NCI-H226 (cell line): ENCODE results near the gene LIMK1.
"Not testable (repeated sequence)": the region's sequence is repeated elsewhere in the genome, so short reads cannot be mapped to it uniquely, and the experiment has no call there.

ENCODE experiments used
- DNase-seq: peaks from one replicate; pipeline ENCODE4 v3.0.0-alpha.2; 2015

LIMK1 gene

DNA sequence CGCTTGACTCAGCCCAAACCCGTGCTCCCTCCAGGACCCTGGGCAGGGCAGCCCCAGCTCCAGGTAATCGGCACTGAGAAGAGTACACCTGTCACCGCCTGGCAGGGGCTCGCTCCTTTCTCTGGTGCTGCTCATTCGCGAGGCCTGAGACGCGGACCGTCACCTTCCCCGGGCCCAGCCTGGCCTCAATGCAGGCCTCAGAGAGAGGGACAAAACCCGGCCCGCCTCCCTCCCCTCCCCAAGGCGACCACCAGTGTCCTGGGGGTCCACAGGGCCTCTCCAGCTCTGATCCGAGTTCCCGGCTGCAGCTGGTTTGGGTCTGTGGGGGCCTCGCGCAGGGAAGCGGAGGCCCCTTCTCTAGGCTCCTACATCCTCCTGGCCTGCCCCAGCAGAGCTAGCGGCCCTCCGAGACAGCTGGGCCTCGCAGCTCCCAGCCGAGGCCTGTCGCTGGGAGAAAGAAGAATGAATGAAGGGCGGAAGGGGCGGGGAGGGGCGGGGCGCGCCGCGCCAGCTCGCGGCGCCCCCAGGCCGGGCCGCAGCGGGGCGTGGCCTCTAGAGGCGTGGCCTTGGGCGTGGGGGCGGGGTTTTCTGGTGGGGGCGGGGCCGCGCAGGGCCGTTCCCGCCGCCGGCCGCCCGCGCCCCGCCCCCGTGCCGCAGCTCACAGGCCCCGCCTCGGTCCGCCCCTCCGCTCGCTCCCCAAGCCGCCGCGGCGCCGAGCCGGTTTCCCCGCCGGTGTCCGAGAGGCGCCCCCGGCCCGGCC, at the start of gene LIMK1:
LIMK1 (plus strand) TSS at position 688 of the 760 bp plus-strand sequence. CDS start 187 bp downstream, outside the sequence.
- DNase-seq: peak; percentile 51

DNA sequence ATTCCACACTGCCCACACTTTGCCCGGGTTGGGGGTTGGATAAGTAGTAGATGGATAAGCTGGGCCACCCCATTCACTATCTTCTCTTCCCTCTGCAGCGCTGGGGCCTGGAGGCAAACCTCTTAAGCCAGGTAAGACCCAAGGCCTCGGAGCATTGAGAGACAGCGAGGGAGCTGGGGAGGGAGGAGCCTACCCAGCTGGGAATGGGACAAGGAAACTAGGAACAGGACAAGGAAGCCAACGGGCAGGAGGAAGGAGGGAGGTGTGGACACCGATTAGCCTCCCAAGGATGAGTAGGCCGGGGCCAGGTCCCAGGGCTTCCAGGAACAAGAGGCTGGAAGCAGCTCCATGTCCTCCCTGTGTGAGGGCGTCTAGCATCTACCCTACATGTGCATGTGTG, 46.0 kb upstream of the LIMK1 start:
- DNase-seq: no peak

DNA sequence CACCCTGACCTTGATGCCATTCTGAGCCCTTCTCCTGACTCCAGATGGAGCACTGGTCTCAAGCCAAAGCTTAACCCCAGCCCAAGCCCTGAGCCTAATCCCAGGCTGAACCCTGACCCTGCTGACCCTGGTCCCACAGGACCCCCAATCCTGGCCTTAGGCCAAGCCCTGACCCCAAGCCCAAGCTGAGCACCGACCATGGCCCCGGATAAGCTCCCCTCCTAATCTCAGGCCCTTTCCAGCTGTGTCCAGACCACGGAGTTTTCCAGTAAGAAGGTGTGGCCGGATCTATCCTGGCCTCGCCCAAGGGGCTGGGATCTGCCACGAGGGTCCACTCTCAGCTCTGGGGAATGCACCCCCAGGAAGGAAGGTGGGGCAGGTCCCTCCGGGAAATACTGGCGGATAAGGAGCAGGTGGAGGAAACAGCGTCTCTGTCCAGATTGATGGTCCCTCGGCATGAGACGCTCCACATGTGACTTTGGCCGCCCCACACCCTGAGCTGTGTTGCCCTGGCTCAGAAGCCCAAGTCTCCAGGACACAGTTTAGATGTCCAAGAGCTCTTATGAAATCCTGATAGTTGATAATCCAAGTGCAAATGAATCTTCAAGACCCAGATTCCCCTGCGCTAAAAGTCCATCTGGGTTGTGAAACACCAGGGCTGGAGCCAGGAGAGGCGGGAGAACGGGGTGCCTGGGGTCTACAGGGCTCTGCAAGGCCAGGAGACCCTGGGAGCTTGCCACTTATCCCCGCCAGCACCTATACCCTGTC, 45.2 kb upstream of the LIMK1 start:
- no peak for DNase-seq

DNA sequence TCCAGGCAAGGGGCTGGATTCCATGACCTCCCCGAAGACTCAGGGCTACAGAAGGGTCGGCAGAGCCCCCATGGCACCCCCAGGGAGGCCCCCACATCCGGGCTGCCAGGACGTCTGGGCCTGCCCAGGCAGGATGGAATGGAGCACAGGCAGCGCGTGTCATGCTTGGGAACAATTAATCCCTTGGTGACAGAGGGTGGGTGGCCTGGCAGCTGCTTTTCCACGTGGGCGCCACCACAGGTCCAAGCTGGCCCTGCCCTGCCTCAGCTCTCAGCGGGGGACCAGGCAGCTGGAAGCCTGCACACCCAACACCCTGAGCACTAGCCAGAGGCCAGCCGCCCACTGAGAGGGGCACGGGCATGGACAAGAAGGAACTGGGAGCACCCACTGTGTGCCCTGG, 44.3 kb upstream of the LIMK1 start:
- DNase-seq: no peak

DNA sequence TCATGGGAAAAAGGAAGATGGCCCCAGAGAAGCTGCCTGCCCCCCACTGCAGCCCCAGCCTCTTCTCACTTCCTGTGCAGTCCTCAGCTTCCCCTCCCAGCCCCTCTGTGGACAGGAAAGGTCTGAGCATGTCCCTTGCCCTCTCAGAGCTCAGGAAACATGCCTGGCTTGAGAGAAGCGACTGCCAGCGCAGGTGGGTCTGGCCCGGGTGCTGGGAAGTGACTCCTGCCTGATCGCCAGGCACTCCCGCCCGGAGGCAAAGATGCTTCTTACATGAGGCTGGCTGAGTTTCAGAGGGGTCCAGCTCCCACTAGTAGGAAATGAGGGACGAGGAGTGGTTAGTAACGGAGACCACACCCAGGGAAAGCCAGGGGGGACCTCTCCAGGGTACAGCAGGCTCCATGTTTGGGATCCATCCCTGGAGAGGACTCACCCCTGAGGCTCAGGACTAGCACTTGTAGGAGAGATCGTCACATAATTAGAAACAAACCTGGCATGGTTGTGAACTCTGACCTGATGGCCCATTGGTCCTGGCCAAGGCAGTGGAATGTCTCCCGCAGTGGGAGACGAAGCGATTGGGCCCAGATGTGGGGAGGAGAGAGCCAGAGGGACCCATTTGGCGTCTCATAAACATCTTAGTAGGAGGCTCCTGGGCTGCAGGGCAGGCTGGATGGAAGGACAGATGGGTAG, 43.4 kb upstream of the LIMK1 start:
- DNase-seq: no peak

DNA sequence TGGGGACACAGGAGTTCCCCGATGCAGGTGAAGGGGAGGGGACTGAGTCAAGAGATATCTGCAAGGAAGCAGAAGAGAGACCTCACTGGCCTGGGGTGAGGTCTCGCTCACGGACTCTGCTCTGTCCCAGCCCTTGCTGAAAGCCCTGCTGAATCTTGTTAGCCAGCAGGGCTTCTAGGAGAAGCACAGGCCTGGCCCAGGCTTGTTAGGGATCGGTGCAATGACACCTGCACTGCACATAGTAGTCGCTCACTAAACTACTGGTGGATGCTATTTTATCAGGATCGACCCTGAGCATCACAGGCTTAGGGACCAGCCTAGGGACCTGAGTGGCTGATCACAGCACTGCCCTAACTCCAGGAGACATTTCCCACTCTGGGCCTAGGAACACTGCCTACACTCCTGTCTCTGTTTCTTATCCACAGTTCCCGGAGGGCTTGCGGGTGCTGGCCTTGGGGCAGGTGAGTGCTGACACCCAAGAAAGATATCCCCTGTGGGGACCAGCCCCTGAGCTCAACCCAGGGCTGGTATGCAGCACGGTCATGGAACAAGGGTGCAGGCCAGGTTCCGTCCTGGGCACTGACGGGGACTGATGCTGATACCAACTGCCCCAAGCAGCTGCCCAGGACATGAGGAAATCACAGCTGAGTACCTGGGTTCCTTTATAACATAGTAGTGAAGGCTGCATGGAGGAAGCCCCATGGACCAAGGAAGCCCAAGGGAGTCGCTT, 42.6 kb upstream of the LIMK1 start:
- DNase-seq: no peak

DNA sequence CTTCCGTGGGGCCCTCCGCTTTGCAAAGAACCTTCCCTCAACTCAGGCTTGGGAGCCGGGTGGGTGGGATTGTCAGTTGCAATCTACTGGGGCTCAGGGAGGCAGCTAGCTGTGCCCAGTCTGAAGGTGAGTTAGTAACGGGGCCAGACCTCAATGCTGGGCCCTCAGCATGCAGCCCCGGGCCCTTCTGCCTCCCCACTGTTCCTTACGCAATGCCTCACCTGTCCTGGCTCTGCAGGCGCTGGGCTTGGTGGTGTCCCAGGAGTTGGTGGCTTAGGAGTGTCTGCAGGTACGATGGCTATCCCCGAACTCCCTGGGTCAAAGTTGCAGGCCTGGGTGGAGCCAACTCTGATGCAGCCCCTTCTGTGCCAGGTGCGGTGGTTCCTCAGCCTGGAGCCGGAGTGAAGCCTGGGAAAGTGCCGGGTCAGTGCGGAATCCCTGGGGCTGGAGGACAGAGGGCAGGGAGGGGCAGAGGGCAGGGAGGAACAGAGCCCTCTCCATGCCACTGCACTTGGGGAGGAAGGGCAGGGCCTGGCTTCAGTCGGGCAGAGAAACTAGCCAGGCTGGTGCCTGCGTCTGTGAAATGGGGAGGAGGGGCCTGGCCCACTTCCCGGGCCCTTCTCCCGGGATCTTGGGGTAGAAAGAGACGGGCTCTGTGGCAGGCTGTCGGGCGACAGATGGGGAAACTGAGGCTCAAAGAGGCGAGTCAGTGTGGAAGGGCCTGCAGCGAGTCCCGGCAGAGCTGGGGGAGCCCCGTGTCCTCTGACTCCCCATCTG, 40.7 kb upstream of the LIMK1 start:
- DNase-seq: no peak

DNA sequence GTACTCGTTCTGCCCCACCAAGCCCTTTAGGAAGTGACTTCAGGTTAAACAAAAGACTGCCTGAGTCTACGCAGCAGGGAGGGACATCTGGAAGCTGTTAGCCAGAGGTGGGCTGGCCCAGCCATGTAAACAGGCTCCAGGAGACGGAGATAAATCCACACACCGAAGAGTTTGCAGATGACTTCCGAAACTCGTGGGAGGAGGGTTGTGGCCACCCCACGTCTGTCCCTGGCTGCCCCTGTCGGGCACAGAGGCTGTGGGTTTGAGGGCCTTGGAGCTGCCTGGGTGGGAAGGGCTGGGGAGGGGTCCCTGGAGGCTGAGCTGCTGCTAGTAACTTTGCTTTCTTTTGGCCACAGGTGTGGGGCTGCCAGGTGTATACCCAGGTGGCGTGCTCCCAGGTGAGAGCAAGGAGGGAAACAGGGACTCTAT, 40.1 kb upstream of the LIMK1 start:
- no peak for DNase-seq

DNA sequence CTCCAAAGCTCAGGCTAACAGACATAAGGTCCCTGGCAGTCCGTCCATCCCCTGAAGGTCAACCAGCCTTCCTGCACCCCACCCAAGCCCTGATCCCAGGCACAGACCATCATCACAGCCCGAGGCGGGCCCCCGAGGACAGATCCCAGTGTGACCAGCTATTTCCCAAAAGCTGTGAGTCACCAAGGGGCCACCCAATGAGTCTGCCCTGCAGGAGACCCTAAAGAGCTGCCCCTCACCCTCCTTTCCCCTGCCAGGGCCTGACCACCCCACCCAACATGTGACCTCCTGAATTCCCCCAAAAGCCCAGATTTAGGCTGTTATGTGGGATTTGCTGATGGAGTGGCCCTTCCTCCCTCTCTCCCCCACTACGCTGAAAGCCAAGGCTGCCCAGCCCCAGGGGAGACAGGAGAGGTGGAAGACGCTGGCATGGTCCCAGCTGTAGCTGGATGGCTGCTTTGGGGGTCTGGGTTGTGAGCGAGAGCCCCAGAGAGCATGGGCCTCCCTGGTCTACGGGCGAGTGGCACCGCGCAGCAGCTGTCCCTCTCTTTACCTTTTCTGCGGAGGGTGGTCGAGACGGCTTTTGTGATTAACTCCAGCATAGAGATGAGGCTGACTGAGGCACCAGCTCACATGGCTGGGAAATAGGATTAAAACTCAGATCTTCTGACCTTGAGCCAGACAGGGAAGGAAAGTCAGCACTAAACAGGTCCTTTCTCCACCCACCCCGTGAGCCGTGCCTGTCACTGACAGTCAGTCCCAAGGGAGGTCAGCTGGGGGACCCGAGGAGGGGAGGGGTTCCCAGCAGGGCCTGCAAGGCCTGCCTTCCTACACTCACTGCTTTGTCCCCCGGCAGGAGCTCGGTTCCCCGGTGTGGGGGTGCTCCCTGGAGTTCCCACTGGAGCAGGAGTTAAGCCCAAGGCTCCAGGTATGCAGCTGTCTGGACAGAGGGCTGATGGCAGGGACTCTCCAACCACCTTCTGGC, 38.9 kb upstream of the LIMK1 start:
- no peak for DNase-seq

DNA sequence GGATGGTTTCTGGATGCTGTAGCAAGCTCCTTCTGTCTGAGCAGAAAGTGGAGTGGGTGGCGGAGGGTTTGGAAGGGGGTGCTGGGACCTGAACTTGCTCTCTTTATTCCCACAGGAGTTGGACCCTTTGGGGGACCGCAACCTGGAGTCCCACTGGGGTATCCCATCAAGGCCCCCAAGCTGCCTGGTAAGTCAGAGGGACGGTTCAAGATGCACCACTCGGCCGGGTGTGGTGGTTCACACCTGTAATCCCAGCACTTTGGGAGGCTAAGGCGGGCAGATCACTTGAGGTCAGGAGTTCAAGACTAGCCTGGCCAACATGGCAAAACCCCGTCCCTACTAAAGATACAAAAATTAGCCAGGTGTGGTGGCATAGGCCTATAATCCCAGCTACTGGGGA, 37.0 kb upstream of the LIMK1 start:
- not testable (repeated sequence) for DNase-seq

DNA sequence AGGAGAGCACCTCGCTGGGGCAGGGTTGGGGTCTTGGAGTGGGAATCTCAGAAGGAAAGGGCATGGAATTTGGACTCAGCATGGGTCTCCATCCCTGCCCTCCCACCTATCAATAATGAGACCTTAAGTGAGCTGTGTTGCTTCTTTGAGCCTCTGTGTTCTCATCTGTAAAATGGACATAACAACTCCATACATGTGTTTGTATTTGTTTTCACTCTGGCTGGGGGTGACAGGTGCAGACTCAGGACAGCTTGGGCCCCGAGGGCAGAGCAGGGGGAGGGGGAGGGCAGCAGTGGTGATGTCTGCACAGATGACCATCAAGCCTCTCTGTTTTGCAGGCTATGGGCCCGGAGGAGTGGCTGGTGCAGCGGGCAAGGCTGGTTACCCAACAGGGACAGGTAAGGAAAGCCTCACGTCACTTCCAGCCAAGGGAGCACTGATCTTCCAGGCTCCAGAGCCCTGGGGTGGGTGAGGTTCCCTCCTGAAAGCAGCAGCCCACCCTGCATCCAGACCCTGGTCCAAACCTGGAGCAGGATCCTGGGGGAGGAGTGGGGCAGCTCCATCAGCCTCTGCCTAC, 35.7 kb upstream of the LIMK1 start:
- no peak for DNase-seq

DNA sequence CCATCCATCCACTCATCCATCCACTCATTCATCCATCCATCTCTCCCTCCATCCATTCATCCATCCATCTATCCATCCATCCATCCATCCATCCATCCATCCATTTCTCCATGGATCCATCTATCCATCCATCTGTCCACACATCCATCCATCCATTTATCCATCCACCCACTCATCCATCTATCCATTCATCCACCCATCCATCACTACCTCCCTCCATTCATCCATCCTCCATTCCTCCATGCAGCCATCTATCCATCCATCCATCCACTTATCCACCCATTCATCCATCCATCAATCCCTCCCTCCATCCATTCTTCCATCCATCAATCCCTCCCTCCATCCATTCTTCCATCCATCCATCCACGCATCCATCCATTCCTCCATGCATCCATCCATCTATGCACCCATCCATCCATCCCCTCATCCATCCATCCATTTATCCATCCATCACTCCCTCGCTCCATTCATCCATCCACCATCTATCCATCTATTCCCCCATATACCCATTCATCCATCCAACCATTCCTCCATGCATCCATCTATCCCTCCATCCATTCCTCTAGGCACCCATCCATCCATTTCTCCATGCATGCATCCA, 34.5 kb upstream of the LIMK1 start:
- DNase-seq: no peak

DNA sequence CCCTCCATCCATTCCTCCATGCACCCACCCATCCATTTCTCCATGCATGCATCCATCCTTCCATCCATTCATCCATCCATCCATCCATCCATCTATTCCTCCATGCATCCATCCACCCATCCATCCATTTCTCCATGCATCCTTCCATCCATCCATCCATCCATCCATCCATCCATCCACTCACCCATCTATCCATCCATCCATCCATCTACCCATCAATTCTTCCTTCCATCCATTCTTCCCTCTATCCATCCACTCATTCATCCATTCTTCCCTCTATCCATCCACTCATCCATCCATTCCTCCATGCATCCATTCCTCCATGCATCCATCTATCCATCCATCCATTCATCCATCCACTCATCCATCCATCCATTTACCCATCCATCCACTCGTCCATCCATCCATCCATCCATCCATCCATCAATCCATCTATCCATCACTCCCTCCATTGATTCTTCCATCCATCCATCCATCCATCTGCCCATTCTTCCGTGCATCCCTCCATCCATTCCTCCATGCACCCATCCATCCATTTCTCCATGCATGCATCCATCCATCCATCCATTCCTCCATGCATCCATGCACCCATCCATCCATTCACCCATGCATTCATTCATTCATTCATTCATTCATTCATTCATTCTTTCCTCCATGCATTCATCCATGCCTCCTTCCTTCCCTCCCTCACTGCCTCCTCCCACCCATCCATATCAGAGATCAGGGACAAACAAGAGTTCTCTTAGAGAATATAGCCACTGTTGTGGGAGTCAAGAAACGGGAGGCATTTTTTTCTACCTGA, 33.4 kb upstream of the LIMK1 start:
- no peak for DNase-seq

DNA sequence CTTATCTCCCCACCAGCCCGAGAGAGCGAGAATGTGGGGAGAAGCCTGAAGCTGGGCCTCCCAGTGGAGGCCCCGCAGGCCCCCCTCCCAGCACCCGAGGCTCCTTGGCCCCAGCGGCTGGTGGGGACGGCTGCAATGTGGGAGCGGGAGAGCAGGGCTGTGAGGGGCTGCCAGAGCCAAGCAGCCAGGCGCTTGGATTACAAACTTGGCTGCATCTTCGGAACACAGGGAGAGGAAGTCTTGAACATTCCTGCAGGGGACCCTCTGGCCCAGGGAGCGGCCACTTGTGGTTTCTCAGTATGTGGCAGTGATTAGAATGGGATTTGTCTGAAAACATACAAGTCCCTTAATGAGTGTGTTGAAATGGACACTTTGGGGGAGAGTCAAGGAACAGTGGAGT, 32.4 kb upstream of the LIMK1 start:
- no peak for DNase-seq

DNA sequence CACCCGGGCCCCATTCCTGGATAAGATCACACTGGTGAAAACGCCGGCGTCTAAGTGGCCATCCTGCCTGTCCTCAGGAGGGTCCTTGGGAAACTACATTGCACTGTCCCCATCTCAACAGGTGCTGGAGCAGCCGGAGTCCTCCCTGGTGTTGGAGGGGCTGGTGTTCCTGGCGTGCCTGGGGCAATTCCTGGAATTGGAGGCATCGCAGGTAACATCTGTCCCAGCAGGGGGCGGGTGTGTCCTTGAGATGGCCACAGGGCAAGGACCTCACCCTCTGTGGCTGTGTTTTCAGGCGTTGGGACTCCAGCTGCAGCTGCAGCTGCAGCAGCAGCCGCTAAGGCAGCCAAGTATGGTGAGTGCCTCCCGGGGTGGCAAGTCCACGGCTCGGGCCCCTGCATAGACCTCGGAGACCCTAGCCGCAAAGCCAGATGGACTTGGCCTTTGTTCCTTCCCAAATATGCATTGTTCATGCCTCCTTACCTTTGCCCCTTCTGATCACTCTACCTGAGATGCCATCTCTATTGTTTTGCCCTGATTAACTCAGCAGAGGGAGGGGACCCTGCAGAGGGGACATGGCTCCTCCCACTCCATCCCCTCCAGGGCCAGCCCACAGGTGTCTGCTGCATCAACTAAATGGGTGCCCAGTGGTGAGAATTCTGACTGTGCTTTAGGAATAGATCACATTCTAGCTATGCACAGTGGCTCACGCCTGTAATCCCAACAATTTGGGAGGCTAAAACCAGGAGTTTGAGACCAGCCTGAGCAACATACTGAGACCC, 31.8 kb upstream of the LIMK1 start:
- no peak for DNase-seq

DNA sequence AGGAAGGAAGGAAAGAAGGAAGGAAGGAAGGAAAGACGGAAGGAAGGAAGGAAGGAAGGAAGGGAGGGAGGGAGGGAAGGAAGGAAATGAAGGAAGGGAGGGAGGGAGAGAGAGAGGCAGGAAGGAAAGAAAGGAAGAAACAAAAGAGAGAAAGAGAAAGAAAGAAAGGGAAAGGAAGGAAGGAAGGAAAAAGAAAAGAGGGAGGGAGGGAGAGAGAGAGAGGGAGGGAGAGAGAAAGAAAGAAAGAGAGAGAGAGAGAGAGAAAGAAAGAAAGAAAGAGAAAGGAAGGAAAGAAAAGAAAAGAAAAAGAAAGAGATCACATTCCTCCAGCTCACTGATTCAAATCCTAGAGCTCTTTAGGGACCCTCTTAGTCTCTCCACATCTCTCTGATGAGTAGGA, 31.0 kb upstream of the LIMK1 start:
- DNase-seq: no peak

DNA sequence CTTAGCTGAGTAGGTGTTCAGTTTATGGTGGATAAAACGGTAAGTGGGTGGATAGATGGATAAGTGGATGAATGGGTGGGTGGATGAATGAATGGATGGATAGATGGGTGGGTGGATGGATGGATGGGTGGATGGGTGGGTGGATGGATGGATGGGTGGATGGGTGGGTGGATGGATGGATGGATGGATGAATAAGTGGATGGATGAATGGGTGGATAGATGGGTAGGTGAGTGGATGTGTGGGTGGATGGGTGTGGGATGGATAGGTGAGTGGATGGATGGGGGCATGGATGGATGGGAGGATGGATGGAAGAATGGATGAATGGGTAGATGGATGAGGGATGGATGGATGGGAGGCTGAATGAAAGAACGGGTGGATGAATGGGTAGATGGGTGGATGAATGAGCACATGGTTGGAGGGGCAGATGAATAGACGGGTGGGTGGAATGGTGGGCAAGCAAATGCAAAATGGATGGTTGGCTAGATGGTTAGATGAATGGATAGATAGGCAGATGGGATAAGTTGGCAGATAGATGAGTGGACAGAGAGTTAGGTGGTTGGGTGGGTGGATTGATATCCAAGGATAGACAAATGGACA, 29.9 kb upstream of the LIMK1 start:
- no peak for DNase-seq
